ENCODE data around the gene TMEM225B. TPM values are rescaled to one million over a fixed set of nuclear protein-coding genes. Genes with fewer than 3 reads are reported as not detected.

Gene TMEM225B
- total and polyA plus RNA-seq, 2 donors (not counting 1 experiment from before 2014, with no cell fraction given) = 0.86 to 0.95 TPM

- no peak for ATAC-seq (ENCODE audit: low read depth)
- ChIA-PET POLR2A (no interaction called here), CTCF (no interaction called here)
- Mint-ChIP-seq H3K27ac (no peak overlapping the region), H3K4me3 (no peak overlapping the region), H3K27me3 (no peaks in the 10 kb centered on the region), H3K4me1 (peaks cover 16% of the 10 kb centered on the region), H3K9me3 (ENCODE audit: insufficient read depth) (no peaks in the 10 kb centered on the region)
- H3K4me1 ChIP-seq (ENCODE audit: control insufficient read depth in 2 of 2, insufficient read depth in 2 of 2, low read length in 2 of 2) = peaks cover 5 to 7% of the 10 kb centered on the region in 2 donors
- peaks cover 3 to 84% of the 10 kb centered on the region in 2 experiments for H3K36me3 ChIP-seq (replicated peaks in 1 of 2; ENCODE audit: control extremely low read depth in 1 of 2, control insufficient read depth in 1 of 2, extremely low read depth in 1 of 2, insufficient read depth in 2 of 2, low read length in 1 of 2)
- no peak overlapping the region for H3K4me3 ChIP-seq (ENCODE audit: control extremely low read depth in 1 of 5, extremely low read depth in 1 of 5, insufficient read depth in 1 of 5, low read depth in 2 of 5, low read length in 4 of 5)
- H4K20me1 ChIP-seq (ENCODE audit: control insufficient read depth, insufficient read depth, low read length, poor library complexity, severe bottlenecking) = peaks cover 37% of the 10 kb centered on the region
- H3K9me3 ChIP-seq (ENCODE audit: control extremely low read depth in 1 of 3, control insufficient read depth in 2 of 3, insufficient read depth in 1 of 3, low read length in 2 of 3) = no peaks in the 10 kb centered on the region
- TF ChIP-seq CTCF (IDR thresholded peaks at IDR 0.05) = no peak
- TF ChIP-seq EZH2 (IDR thresholded peaks at IDR 0.05; ENCODE audit: borderline replicate concordance, insufficient read depth, low read depth, low read length, poor library complexity, severe bottlenecking) = no peak
- no peak overlapping the region for H3K9ac ChIP-seq (ENCODE audit: low read length)
- no peak for DNase-seq
- H2AFZ ChIP-seq (ENCODE audit: insufficient read depth, low read depth, low read length, poor library complexity, severe bottlenecking) = no peak overlapping the region
- no peak overlapping the region for H3K27ac ChIP-seq (ENCODE audit: low read length in 2 of 2)
- H3K79me2 ChIP-seq (ENCODE audit: control insufficient read depth, insufficient read depth, low read length) = peaks cover 48% of the 10 kb centered on the region
- WGBS (ENCODE audit: insufficient coverage) = 92% methylated on average over 9 of the region's 10 CpGs
- no peaks in the 10 kb centered on the region for H3K27me3 ChIP-seq (replicated peaks in 1 of 4; ENCODE audit: control extremely low read depth in 1 of 4, control insufficient read depth in 3 of 4, insufficient read depth in 4 of 4, low read length in 3 of 4)
- intact Hi-C loops (cut with micrococcal nuclease) = no loop called here
- H3K4me2 ChIP-seq (replicated peaks; ENCODE audit: low read depth, low read length, poor library complexity, severe bottlenecking) = no peak overlapping the region
Measured at GRCh38 chr7:99622596-99622995, 24.5 kb downstream of the TMEM225B start.

GRCh38 chr7:99623091-99623693, 25.1 kb downstream of the TMEM225B start:
- Histone ChIP-seq H4K20me1 (ENCODE audit: control insufficient read depth, insufficient read depth, low read length, poor library complexity, severe bottlenecking) (peaks cover 32% of the 10 kb centered on the region), H3K9me3 (ENCODE audit: control extremely low read depth in 1 of 3, control insufficient read depth in 2 of 3, insufficient read depth in 1 of 3, low read length in 2 of 3) (no peaks in the 10 kb centered on the region), H3K9ac (ENCODE audit: low read length) (no peak overlapping the region), H3K4me2 (replicated peaks; ENCODE audit: low read depth, low read length, poor library complexity, severe bottlenecking) (no peak overlapping the region), H3K4me1 (ENCODE audit: control insufficient read depth in 2 of 2, insufficient read depth in 2 of 2, low read length in 2 of 2) (peaks cover 0 to under 1% of the 10 kb centered on the region in 2 donors), H3K79me2 (ENCODE audit: control insufficient read depth, insufficient read depth, low read length) (peaks cover 42% of the 10 kb centered on the region), H3K27me3 (replicated peaks in 1 of 4; ENCODE audit: control extremely low read depth in 1 of 4, control insufficient read depth in 3 of 4, insufficient read depth in 4 of 4, low read length in 3 of 4) (no peaks in the 10 kb centered on the region), H2AFZ (ENCODE audit: insufficient read depth, low read depth, low read length, poor library complexity, severe bottlenecking) (no peak overlapping the region), H3K36me3 (replicated peaks in 1 of 2; ENCODE audit: control extremely low read depth in 1 of 2, control insufficient read depth in 1 of 2, extremely low read depth in 1 of 2, insufficient read depth in 2 of 2, low read length in 1 of 2) (peaks cover 3 to 84% of the 10 kb centered on the region in 2 experiments), H3K27ac (ENCODE audit: low read length in 2 of 2) (no peak overlapping the region), H3K4me3 (ENCODE audit: control extremely low read depth in 1 of 5, extremely low read depth in 1 of 5, insufficient read depth in 1 of 5, low read depth in 2 of 5, low read length in 4 of 5) (no peak overlapping the region)
- Mint-ChIP-seq H3K9me3 (ENCODE audit: insufficient read depth) (no peaks in the 10 kb centered on the region), H3K4me1 (peaks cover 10% of the 10 kb centered on the region), H3K27ac (no peak overlapping the region), H3K27me3 (no peaks in the 10 kb centered on the region), H3K4me3 (no peak overlapping the region)
- ChIA-PET POLR2A (no interaction called here), CTCF (no interaction called here)
- WGBS (ENCODE audit: insufficient coverage) = 84% methylated on average over 7 of the region's 7 CpGs
- ATAC-seq (ENCODE audit: low read depth) = no peak
- TF ChIP-seq CTCF (IDR thresholded peaks at IDR 0.05) (no peak), EZH2 (IDR thresholded peaks at IDR 0.05; ENCODE audit: borderline replicate concordance, insufficient read depth, low read depth, low read length, poor library complexity, severe bottlenecking) (no peak)
- intact Hi-C loops (cut with micrococcal nuclease) = no loop called here
- no peak for DNase-seq

Data from B cell (primary cell).